NCI-H187 (cell line): Measurements from ENCODE around the gene SSTR4.

Source experiments
- DNase-seq, 2 experiments: peaks; one replicate each; lab custom pipeline; 2025; lab: John Stamatoyannopoulos, UW

The SSTR4 gene

DNA sequence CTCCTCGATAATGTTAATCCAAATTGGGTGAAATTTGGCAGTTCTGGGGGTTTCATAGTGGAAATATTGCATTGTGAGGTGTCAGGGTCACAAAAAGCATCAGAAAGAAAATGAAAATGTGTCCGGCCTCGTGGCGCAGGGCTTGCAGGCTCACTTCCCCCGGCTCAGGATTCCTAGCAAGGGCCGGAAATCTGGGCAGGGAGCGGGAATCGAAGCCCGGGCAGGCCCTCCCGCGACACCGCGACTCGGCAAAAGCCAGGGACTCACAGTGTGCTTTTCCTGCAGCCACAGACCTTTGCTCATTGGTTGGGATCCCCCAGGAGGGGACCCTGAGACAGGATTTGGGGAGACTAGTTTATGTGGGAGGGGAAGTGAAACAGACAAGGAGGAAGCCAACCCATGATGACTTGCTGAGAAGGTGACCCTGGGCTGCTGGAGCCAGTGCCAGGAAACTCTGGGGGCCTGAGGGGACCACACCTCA, 51.9 kb downstream of the SSTR4 start:
- DNase-seq, result no peak

DNA sequence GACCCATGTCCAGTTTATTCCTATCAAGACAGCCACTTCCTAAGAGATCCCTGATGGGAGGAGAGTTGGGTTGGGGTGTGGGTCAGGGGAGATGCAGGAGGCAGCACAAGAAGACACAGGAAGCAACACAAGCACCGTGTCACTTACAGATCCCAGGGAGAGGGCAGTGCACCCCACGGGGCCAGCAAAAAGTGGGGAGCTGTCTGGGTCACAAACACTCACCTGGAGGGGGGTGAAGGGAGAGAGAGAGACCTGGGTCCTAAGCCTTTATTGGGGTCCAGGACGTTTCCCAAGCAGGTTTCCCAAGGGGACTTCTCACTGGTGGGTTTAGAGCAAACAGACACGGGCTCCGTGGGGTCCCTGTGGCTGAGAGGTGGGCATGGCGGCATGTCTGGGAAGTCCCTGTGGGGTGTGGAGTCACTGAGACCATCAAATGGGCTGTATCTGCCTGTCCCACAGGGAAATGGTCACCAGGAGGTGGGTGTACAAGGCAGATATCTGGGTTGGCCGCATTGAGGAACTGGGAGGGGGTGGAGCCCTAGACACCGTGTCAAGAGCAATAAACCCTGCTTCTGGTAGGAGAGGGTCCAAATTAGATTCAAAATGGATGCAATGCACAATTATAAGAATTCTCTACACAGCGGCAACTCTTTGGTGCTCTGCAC, 52.6 kb downstream of the SSTR4 start:
- DNase-seq, result no peak
